ENCODE results near the gene PTX4.
"Not testable (repeated sequence)": the region's sequence is repeated elsewhere in the genome, so short reads cannot be mapped to it uniquely, and the experiment has no call there.

Gene PTX4

DNA sequence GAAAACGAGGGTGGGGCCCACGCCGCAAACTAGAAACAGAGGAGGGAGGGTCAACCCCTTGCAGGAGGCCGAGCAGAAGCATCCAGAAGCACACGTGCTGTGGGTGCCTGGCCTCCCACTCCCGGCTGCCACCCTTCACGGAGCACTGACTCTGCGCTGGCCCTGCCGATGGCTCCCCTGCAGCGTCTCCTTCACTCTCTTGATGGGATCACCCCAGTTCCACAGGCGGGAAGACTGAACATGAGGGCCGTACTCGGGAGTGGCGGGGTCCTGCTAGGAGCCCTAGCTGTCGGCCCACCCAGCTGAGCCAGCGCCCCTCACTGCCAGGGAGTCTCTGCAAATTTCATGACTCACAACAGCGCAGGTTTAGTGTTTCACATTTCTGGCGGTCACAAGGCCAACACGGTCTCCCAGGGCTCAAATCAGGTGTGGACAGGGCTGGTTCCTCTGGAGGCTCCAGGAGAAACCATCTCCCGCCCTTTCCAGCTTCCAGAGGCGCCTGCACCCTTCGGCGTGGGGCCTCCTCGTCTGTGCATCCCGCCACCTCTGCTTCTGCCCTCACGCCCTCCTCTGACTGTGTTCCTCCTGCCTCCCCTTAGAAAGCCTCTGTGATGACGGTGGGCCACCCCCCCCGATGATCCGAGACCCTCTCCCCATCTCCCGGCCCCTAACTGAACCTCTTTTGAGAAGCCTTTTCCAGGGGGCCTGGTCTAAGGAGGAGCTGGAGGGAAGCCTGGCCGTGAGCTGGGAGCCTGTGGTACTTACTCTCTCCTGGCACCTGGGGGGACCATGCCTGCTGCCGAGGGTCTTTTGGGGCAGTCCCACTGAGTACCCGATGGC is 2.0 kb downstream of the PTX4 start:
- in situ Hi-C loops (cut with MboI; ENCODE audit: low sequenced_read_pairs) = no loop called here

GRCh38 chr16:1485847-1486496 is 2.8 kb downstream of the PTX4 start:
- in situ Hi-C loops (cut with MboI; ENCODE audit: low sequenced_read_pairs) = no loop called here

- in situ Hi-C loops (cut with MboI; ENCODE audit: low sequenced_read_pairs) = no loop called here
Observed at GRCh38 chr16:1481906-1482835, 6.6 kb downstream of the PTX4 start.

GRCh38 chr16:1478937-1479336 is 9.8 kb downstream of the PTX4 start:
- in situ Hi-C loops (cut with MboI; ENCODE audit: low sequenced_read_pairs) = not testable (repeated sequence)

GRCh38 chr16:1477033-1477432 is 11.7 kb downstream of the PTX4 start:
- in situ Hi-C loops (cut with MboI; ENCODE audit: low sequenced_read_pairs) = no loop called here

DNA sequence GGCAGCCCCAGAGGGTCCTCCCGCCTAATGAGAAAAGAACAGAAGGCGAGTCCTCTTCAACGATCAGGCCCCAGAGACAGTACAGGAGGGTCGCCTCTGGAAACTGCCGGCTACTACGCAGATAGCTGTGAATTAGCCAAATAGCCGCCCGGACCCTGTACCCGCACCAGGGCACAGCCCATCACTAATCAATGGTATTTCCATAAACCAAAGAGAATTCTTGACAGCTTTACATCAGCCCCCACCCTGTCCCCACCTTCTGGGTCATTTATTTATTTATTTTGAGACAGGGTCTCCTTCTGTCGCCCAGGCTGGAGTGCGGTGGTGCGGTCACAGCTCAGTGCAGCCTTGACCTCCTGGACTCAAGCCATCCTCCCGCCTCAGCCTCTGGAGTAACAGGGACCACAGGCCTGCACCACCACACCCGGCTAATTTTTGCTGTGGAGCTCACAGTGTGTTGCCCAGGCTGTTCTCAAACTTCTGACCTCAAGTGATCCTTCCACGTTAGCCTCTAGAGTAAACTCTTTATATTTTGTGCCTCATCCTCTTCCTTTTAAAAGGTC is 13.1 kb downstream of the PTX4 start:
- in situ Hi-C loops (cut with MboI; ENCODE audit: low sequenced_read_pairs) = no loop called here

DNA sequence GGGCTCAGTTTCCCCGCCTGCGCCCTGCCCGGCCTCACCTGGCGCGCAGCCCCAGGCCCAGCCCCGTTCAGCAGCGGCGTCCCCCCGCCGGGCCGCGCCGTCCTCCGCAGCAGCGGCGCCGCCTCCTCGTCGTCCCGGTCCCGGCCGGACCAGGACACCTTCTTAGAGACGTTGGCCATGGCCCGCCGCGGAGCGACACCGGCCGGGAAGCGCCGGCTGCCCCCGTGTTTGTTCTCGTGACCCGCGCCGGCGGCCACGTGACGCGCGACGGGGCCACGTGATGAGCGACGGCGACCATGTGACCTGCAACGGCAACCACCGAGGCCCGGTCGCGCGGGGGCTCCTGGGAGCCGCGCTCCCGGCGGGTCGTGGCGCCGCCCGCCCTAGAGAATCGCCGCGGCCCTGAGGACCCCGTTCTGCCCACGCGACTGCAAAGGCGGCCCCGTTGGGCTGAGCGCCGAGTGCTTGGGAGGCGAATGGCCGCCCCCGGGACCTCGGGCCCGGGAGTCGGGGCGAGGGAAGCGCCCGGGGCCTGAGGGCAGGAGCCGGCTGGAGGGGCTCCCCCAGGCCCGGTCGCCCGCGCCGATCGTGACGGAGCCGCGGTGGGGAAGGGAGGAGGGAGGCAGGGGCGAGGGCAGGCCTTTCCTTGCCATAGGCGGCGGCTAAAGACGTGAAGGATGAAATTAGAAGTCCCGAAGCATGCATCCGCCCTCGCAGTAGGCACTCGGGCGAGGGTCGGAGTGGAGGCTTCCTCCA is 13.8 kb downstream of the PTX4 start, which contains the start of gene CLCN7:
TSS of gene CLCN7 (minus strand) at position 233 of the 756 bp plus-strand sequence. CDS start at position 179, 54 bp downstream.
- in situ Hi-C loops (cut with MboI; ENCODE audit: low sequenced_read_pairs) = no loop called here

DNA sequence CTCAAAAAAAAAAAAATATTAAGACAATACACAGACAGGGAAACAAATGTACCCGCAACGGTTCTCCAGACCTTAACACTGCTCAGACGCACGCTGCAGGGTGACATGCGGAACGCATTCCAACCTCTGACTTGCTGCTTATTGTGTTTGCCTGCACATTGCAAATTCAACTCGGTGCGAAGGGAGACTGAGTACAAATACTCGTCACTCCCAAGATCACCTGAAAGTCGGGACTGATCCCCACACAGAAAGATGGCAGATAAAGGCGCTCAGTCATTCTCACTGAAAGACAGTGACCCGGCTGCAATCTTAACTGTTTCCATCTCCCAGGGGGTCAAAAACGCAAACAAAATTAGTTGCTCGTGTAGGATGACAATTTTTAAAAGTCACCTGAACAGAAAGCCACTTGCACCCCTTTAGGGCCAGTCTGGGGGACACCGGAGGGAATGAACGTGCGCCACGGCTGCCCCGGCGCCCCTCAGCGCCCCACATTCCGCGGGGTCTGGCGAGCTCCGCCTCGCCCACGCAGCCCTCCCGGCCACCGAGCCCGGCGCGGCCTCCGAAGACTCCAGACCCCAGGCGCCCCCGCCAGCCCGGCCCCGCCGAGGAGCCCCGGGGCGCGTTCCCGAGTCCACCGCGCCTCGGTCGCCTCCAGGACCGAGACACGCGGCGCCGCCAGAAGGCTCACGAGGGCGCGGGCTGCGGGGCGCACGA is 14.5 kb downstream of the PTX4 start:
- in situ Hi-C loops (cut with MboI; ENCODE audit: low sequenced_read_pairs) = no loop called here

DNA sequence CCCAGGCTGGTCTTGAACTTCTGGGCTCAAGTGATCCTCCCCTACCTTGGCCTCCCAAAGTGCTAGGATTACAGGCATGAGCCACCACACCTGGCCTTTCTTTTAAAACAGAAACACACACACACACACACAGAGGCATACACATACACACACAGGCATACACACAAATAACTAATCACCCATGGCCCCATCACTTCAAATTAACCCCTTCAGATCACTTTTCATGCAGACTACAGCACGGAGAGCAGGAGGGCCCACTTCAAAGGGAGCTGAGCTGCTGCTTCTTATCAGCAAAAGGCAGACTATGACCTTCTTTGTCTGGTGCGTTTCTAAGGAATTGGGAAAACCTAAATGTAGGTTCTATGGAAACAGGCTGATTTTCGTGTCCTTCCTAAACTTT is 15.8 kb downstream of the PTX4 start:
- in situ Hi-C loops (cut with MboI; ENCODE audit: low sequenced_read_pairs) = no loop called here

DNA sequence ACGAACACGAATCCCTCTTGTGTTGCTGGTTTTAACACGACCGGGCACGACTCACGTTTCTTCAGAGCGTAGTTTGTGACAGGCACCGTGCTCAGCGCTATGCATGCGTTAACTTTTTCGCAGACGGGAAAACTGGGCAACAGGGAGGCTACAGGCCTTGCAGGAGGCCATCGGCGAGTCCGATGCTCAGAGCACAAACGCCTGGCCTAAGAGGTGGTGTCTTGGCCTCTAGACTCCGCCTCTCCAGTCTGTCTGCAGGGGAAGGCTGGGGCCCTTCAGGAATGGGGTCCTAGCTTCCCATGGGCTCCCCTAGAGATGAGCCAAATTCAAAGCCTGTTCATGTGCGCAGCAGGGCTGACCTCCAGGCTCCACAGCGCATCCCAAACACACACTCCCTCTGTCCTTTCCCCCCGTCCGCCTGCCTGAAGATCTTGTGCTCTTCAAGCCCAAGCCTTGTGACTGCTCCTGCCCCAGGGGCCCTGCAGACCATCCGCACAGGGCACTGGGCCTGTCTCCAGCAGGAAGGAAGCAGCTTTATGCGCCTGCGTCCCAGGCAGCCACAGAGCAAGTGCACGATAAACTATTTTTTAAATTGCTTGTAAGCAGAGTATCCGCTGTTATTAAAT is 17.1 kb downstream of the PTX4 start:
- in situ Hi-C loops (cut with MboI; ENCODE audit: low sequenced_read_pairs) = no loop called here

- in situ Hi-C loops (cut with MboI; ENCODE audit: low sequenced_read_pairs) = no loop called here
Observed at GRCh38 chr16:1470481-1471251, 18.1 kb downstream of the PTX4 start.

DNA sequence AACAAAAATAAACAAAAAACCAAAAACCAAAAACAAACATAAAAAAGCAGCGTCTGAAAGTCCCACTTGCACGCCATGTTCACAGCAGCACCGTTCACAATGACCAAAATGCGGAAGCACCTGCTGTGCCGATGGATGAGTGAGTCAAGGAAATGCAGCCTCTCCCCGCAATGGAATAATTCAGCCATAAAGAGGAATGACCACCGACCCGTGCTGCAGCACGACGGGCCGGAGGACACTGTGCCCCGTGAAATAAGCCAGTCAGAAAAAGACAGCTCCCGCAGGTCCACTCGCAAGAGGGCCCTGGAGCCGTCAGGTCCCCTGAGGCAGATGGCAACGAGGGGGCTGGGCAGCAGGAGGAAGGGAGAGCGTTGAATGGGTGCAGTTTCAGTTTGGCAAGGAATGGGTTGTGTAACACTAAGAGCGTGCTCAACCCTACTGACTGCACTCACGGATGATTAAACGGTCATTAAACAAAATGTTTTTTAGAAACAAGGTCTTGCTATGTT is 19.0 kb downstream of the PTX4 start:
- in situ Hi-C loops (cut with MboI; ENCODE audit: low sequenced_read_pairs) = no loop called here

DNA sequence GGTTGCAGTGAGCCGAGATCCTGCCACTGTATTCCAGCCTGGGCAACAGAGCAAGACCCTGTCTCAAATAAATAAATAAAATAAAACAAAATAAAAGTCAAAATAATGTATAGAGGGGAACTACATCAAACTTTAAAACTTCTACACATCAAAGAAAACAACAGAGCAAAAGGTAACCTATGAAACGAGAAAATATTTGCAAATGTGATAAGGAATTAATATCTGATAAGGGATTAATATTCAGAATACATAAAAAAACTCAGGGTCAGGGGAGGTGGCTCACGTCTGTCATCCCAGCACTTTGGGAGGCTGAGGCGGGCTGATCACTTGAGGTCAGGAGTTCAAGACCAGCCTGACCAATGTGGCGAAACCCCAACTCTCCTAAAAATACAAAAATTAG is 19.6 kb downstream of the PTX4 start:
- in situ Hi-C loops (cut with MboI; ENCODE audit: low sequenced_read_pairs) = not testable (repeated sequence)

DNA sequence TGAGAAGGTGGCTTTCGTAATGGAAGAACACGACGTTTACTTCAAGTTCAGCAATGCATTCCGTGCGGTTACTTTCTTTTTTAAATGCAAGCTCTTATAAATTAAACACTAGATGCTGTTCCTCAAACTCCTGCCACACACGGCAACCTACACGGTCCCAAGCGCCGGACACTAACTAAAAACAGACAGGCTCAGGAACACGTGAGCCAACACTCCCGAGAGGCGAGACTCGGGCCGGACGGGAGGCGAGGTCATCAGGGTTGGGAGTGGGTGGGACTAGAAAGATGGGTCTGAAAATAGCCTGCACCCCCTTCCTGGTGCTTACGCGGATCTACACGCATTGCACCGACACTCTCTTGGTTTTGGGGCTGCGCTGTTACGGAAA is 20.3 kb downstream of the PTX4 start:
- in situ Hi-C loops (cut with MboI; ENCODE audit: low sequenced_read_pairs) = no loop called here

- in situ Hi-C loops (cut with MboI; ENCODE audit: low sequenced_read_pairs) = no loop called here
Observed at GRCh38 chr16:1466968-1467521, 21.7 kb downstream of the PTX4 start.

- in situ Hi-C loops (cut with MboI; ENCODE audit: low sequenced_read_pairs) = no loop called here
Observed at GRCh38 chr16:1466054-1466453, 22.7 kb downstream of the PTX4 start.

DNA sequence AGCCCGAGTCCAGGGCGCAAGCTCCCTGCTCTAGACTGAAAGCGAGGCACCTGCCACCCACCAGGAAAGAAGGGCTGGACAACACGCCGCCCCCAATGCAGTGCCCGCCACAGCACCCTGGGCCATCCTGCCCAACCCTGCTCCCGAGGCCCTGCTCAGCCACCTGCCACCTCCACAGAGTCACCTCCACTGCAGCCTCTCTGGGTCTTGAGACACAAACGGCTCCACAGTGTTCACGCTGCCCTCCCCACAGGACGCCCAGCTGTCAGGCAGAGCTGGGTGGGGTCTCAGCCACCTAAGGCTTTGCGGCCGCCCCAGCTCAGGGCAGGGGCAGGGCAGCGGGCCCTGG is 23.2 kb downstream of the PTX4 start:
- in situ Hi-C loops (cut with MboI; ENCODE audit: low sequenced_read_pairs) = no loop called here
